Mammary epithelial cell (primary cell): Measurements from ENCODE around the gene LGMN.

Source experiments
- EZH2 ChIP-seq: IDR thresholded peaks from 2 replicates; pipeline ENCODE4 v1.6.1; 2012; ENCODE audit warnings: low read length, inconsistent platforms, borderline replicate concordance
- TF ChIP-seq, protein P1 (sequence below), 2 donors: IDR thresholded peaks in 1 of 2; conservative IDR thresholded peaks in 1 of 2; 2 replicates each; pipeline ENCODE4 v1.5.1; 2011 to 2012; ENCODE audit warnings: inconsistent platforms in 2 of 2, low read length in 2 of 2, mild to moderate bottlenecking in 2 of 2, control low read depth in 1 of 2, low read depth in 1 of 2; ENCODE audit not compliant: insufficient read depth in 1 of 2; ENCODE audit errors: extremely low read depth in 1 of 2

DNA sequence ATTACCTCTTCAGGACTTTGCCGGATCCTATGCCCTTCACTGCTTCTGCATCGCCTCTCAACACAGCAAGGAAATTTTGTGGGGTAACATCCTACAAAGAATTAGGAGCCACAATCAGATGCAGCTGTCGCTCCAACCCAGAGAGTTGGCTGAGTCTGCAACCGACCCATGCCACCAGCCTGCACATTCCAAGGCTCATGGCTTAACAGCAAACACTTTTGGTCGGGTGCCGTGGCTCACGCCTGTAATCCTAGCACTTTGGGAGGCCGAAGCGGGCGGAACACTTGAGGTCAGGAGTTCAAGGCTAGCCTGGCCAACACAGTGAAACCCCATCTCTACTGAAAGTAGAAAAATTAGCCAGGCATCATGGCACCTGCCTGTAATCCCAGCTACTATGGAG, 32.3 kb downstream of the LGMN start:
- TF ChIP-seq, protein P1, sequence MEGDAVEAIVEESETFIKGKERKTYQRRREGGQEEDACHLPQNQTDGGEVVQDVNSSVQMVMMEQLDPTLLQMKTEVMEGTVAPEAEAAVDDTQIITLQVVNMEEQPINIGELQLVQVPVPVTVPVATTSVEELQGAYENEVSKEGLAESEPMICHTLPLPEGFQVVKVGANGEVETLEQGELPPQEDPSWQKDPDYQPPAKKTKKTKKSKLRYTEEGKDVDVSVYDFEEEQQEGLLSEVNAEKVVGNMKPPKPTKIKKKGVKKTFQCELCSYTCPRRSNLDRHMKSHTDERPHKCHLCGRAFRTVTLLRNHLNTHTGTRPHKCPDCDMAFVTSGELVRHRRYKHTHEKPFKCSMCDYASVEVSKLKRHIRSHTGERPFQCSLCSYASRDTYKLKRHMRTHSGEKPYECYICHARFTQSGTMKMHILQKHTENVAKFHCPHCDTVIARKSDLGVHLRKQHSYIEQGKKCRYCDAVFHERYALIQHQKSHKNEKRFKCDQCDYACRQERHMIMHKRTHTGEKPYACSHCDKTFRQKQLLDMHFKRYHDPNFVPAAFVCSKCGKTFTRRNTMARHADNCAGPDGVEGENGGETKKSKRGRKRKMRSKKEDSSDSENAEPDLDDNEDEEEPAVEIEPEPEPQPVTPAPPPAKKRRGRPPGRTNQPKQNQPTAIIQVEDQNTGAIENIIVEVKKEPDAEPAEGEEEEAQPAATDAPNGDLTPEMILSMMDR (conservative IDR thresholded peaks at IDR 0.05 in 1 of 2, IDR thresholded peaks at IDR 0.05 in 1 of 2; ENCODE audit: extremely low read depth in 1 of 2, insufficient read depth in 1 of 2, low read depth in 1 of 2, low read length in 2 of 2) = no peak
- TF ChIP-seq EZH2 = no peak
